Kidney (tissue), 14 donors: ENCODE measurements around the gene PDGFD. TPM values are rescaled to one million over a fixed set of nuclear protein-coding genes. Genes with fewer than 3 reads are reported as not detected.

ENCODE experiments used
- DNase-seq, 5 donors: peaks; one replicate each; pipeline ENCODE4 v3.0.0-alpha.2; 2013 to 2020
- FAIRE-seq: peaks from 2 replicates; lab custom pipeline; 2012; peaks lifted over from hg19 to GRCh38; lab: Jason Lieb, UNC
- H3K27ac ChIP-seq, 2 donors: one replicate each; pipeline ENCODE4 v1.7.0; 2013; ENCODE audit warnings: low read depth in 2 of 2, low read length in 2 of 2, inconsistent platforms in 1 of 2
- H3K27me3 ChIP-seq: one replicate; pipeline ENCODE4 v1.7.1; 2013; ENCODE audit warnings: low read length, inconsistent platforms; ENCODE audit not compliant: control insufficient read depth, insufficient read depth
- H3K36me3 ChIP-seq, 3 donors: one replicate each; pipeline versions ENCODE4 v1.7.0 to v1.7.1; 2013; ENCODE audit warnings: low read length in 3 of 3, control low read depth in 1 of 3, inconsistent platforms in 1 of 3; ENCODE audit not compliant: insufficient read depth in 3 of 3, control insufficient read depth in 2 of 3
- H3K4me1 ChIP-seq, 3 donors: one replicate each; pipeline versions ENCODE4 v1.7.0 to v1.7.1; 2013; ENCODE audit warnings: low read length in 3 of 3, inconsistent platforms in 1 of 3, low read depth in 1 of 3; ENCODE audit not compliant: control insufficient read depth in 2 of 3, insufficient read depth in 2 of 3
- H3K4me3 ChIP-seq, 3 donors: one replicate each; pipeline versions ENCODE4 v1.7.0 to v1.8.1; 2013; ENCODE audit warnings: low read length in 3 of 3, control low read depth in 1 of 3, inconsistent platforms in 1 of 3
- H3K9ac ChIP-seq, 3 donors: one replicate each; pipeline versions ENCODE4 v1.7.0 to v1.7.1; 2013; ENCODE audit warnings: low read length in 3 of 3, control low read depth in 1 of 3, inconsistent platforms in 1 of 3
- H3K9me3 ChIP-seq, 3 donors: one replicate each; pipeline versions ENCODE4 v1.7.0 to v1.7.1; 2013; ENCODE audit warnings: low read length in 3 of 3, control low read depth in 1 of 3, inconsistent platforms in 1 of 3; ENCODE audit not compliant: control insufficient read depth in 2 of 3, insufficient read depth in 1 of 3
- CTCF ChIP-seq: IDR thresholded peaks from 3 replicates; pipeline ENCODE4 v1.5.1; 2012; ENCODE audit warnings: mild to moderate bottlenecking, moderate library complexity, borderline replicate concordance; ENCODE audit not compliant: insufficient read depth; ENCODE audit errors: extremely low read depth
- intact Hi-C: fragments of 100-400 bp; cut with DNase I; formaldehyde crosslinking; loops from one replicate; pipeline ENCODE4 v1.11.1; 2022
- polyA plus RNA-seq: library from polyadenylated mRNA; stranded (reverse); fragments of 350-450 nt; fragmentation: Illumina TruSeq; extraction: RNeasy Lipid Tissue Mini Kit (QIAGEN cat#74804); gene quantifications from one replicate; pipeline ENCODE4 v1.2.3, GENCODE V29; 2014; ENCODE audit warnings: low read depth, low replicate concordance; ENCODE audit not compliant: insufficient read depth
- total RNA-seq: library from RNA; stranded (reverse); fragmentation: NEBNext Ultra II Directional; extraction: Animal tissue kit (Norgen Biotek cat#: 25700); gene quantifications from one replicate; pipeline ENCODE4 v1.2.1, GENCODE V29; 2021
- donor health status: control.
- donor health status: control.
- donor health status: control.
- donor health status: control.
- donor health status: control.
- donor health status: DM: yes; HTN: yes; CAD: no.
- donor health status: Normal renal cell carcinoma (clear cell type).

The PDGFD gene
- total and polyA plus RNA-seq, 2 donors from 2014 or later, result 5.3 to 12.2 TPM

GRCh38 chr11:104046331-104046730 lies 117.6 kb downstream of the PDGFD start:
- no peak for TF ChIP-seq CTCF
- H3K9ac ChIP-seq, result no peak overlapping the region
- H3K36me3 ChIP-seq, result no peaks in the 10 kb centered on the region
- no peaks in the 10 kb centered on the region for H3K9me3 ChIP-seq
- DNase-seq (no peak), FAIRE-seq (no peak)
- H3K27me3 ChIP-seq, result no peaks in the 10 kb centered on the region
- no peak overlapping the region for H3K27ac ChIP-seq
- intact Hi-C loops, result no loop called here
- H3K4me3 ChIP-seq, result no peak overlapping the region
- H3K4me1 ChIP-seq, result no peaks in the 10 kb centered on the region

GRCh38 chr11:104043678-104044239 lies 120.2 kb downstream of the PDGFD start:
- H3K36me3 ChIP-seq, result no peaks in the 10 kb centered on the region
- H3K9me3 ChIP-seq, result no peaks in the 10 kb centered on the region
- TF ChIP-seq CTCF, result no peak
- intact Hi-C loops, result no loop called here
- no peak overlapping the region for H3K9ac ChIP-seq
- no peaks in the 10 kb centered on the region for H3K4me1 ChIP-seq
- FAIRE-seq (no peak), DNase-seq (no peak)
- no peaks in the 10 kb centered on the region for H3K27me3 ChIP-seq
- H3K4me3 ChIP-seq, result no peak overlapping the region
- H3K27ac ChIP-seq, result no peak overlapping the region

GRCh38 chr11:104043142-104043541 lies 120.8 kb downstream of the PDGFD start:
- Histone ChIP-seq H3K27me3 (no peaks in the 10 kb centered on the region), H3K4me3 (no peak overlapping the region), H3K4me1 (no peaks in the 10 kb centered on the region), H3K9ac (no peak overlapping the region), H3K27ac (no peak overlapping the region), H3K9me3 (no peaks in the 10 kb centered on the region), H3K36me3 (no peaks in the 10 kb centered on the region)
- intact Hi-C loops, result no loop called here
- no peak for DNase-seq
- no peak for FAIRE-seq
- TF ChIP-seq CTCF, result no peak

- FAIRE-seq, result no peak
- no peaks in the 10 kb centered on the region for H3K36me3 ChIP-seq
- no peak overlapping the region for H3K4me3 ChIP-seq
- H3K9ac ChIP-seq, result no peak overlapping the region
- H3K4me1 ChIP-seq, result no peaks in the 10 kb centered on the region
- no peaks in the 10 kb centered on the region for H3K9me3 ChIP-seq
- TF ChIP-seq CTCF, result no peak
- no peaks in the 10 kb centered on the region for H3K27me3 ChIP-seq
- H3K27ac ChIP-seq, result no peak overlapping the region
- no peak for DNase-seq
- intact Hi-C loops, result no loop called here
Observed at GRCh38 chr11:104041792-104042191, 122.2 kb downstream of the PDGFD start.
